Endothelial cell of umbilical vein (primary cell): ENCODE measurements around the gene PRR9. TPM values are rescaled to one million over a fixed set of nuclear protein-coding genes. Genes with fewer than 3 reads are reported as not detected.
"Not testable (repeated sequence)": the region's sequence is repeated elsewhere in the genome, so short reads cannot be mapped to it uniquely, and the experiment has no call there.

Experiments
- BruUV-seq: library from RNA; stranded (reverse); fragments of 400-500 nt; replicated peaks from 2 replicates; lab custom pipeline; 2021; lab: Mats Ljungman, UMichigan
- CTCF ChIA-PET: fragments of 300-600, 350-600 bp; sonication (Branson Sonifier 250); formaldehyde crosslinking; loops from one replicate; lab custom pipeline; 2021; ENCODE audit warnings: antibody characterized with exemption, inconsistent platforms; lab: Charles Lee
- POLR2A ChIA-PET: fragments of 300-600, 350-600 bp; sonication (Branson Sonifier 250); formaldehyde crosslinking; loops from one replicate; lab custom pipeline; 2021; ENCODE audit warnings: antibody characterized with exemption, inconsistent platforms; lab: Charles Lee
- DNase-seq: peaks from one replicate; pipeline ENCODE4 v3.0.0-alpha.2; 2011; ENCODE audit warnings: low read depth, low spot score
- FAIRE-seq: peaks from 2 replicates; lab custom pipeline; 2011; peaks lifted over from hg19 to GRCh38; lab: Jason Lieb, UNC
- H2AFZ ChIP-seq: 2 replicates; pipeline ENCODE4 v1.6.0; 2012; ENCODE audit warnings: low read depth, low read length, control low read depth, inconsistent platforms
- H3K27ac ChIP-seq: 2 replicates; pipeline ENCODE4 v1.5.1; 2011; ENCODE audit warnings: low read depth, mild to moderate bottlenecking, control low read depth, low read length, moderate library complexity; ENCODE audit not compliant: insufficient read depth
- H3K27me3 ChIP-seq, 2 experiments: 2 replicates each; pipeline versions ENCODE4 v1.6.0 to v1.6.1; 2011; ENCODE audit warnings: low read length in 2 of 2, mixed read lengths in 1 of 2; ENCODE audit not compliant: control insufficient read depth in 2 of 2, insufficient read depth in 2 of 2
- H3K36me3 ChIP-seq, 2 experiments: 2 replicates in 1 of 2; 3 replicates in 1 of 2; pipeline ENCODE4 v1.5.1; 2011; ENCODE audit warnings: low read length in 2 of 2, mild to moderate bottlenecking in 1 of 2, moderate library complexity in 1 of 2; ENCODE audit not compliant: control insufficient read depth in 2 of 2, insufficient read depth in 2 of 2; ENCODE audit errors: extremely low read depth in 1 of 2
- H3K4me1 ChIP-seq: 3 replicates; pipeline ENCODE4 v1.5.1; 2011; ENCODE audit warnings: mild to moderate bottlenecking, low read length; ENCODE audit not compliant: control insufficient read depth, insufficient read depth; ENCODE audit errors: extremely low read depth
- H3K4me2 ChIP-seq: 2 replicates; pipeline ENCODE4 v1.6.1; 2011; ENCODE audit warnings: low read length, control low read depth, mixed read lengths; ENCODE audit not compliant: insufficient read depth
- H3K4me3 ChIP-seq, 3 experiments: fragments of 200-600 bp in 1 of 3; sonication (generic), shearing (Covaris generic) in 1 of 3; replicated peaks in 1 of 3; 2 replicates each; pipeline ENCODE4 v1.5.1; 2011 to 2016; ENCODE audit warnings: control low read depth in 3 of 3, low read length in 3 of 3, mild to moderate bottlenecking in 2 of 3, inconsistent platforms in 1 of 3, low read depth in 1 of 3, moderate library complexity in 1 of 3; ENCODE audit not compliant: insufficient read depth in 1 of 3
- H3K79me2 ChIP-seq: 2 replicates; pipeline ENCODE4 v1.6.0; 2012; ENCODE audit warnings: low read length, inconsistent platforms; ENCODE audit not compliant: control insufficient read depth, insufficient read depth
- H3K9ac ChIP-seq: replicated peaks from 2 replicates; pipeline ENCODE3; 2011; ENCODE audit warnings: low read length, control low read depth; ENCODE audit not compliant: insufficient read depth; ENCODE audit errors: extremely low read depth
- H3K9me1 ChIP-seq: replicated peaks from 3 replicates; pipeline ENCODE4 v1.6.0; 2011; ENCODE audit warnings: mild to moderate bottlenecking, low read length; ENCODE audit not compliant: control insufficient read depth, insufficient read depth; ENCODE audit errors: extremely low read depth
- H3K9me3 ChIP-seq: replicated peaks from 2 replicates; pipeline ENCODE4 v1.5.1; 2012; ENCODE audit warnings: low read length, inconsistent platforms; ENCODE audit not compliant: control insufficient read depth, insufficient read depth
- H4K20me1 ChIP-seq: replicated peaks from 2 replicates; pipeline ENCODE3; 2011; ENCODE audit warnings: mild to moderate bottlenecking, low read length; ENCODE audit not compliant: control insufficient read depth, insufficient read depth; ENCODE audit errors: extremely low read depth
- CTCF ChIP-seq, 2 donors: IDR thresholded peaks; 1 replicate in 1 of 2; 2 replicates in 1 of 2; pipeline ENCODE4 v1.5.1; 2011; ENCODE audit warnings: low read length in 2 of 2, mild to moderate bottlenecking in 2 of 2, moderate library complexity in 2 of 2, control low read depth in 1 of 2, inconsistent platforms in 1 of 2, low read depth in 1 of 2; ENCODE audit not compliant: insufficient read depth in 1 of 2; ENCODE audit errors: extremely low read depth in 1 of 2
- EZH2 ChIP-seq: IDR thresholded peaks from 2 replicates; pipeline ENCODE4 v1.6.1; 2012; ENCODE audit warnings: borderline replicate concordance, low read depth, mild to moderate bottlenecking, moderate library complexity, low read length, inconsistent platforms; ENCODE audit not compliant: severe bottlenecking
- GATA2 ChIP-seq: IDR thresholded peaks from 2 replicates; pipeline ENCODE4 v1.7.0; 2011; ENCODE audit warnings: low read depth, mild to moderate bottlenecking, moderate library complexity, mixed read lengths, low read length; ENCODE audit not compliant: insufficient read length, insufficient read depth
- JUN ChIP-seq: IDR thresholded peaks from 2 replicates; pipeline ENCODE4 v1.6.1; 2011; ENCODE audit warnings: borderline replicate concordance, low read depth; ENCODE audit not compliant: insufficient read length, insufficient read depth
- MAX ChIP-seq: IDR thresholded peaks from 2 replicates; pipeline ENCODE4 v1.6.1; 2011; ENCODE audit not compliant: insufficient read depth, insufficient read length
- POLR2A ChIP-seq: IDR thresholded peaks from 2 replicates; pipeline ENCODE4 v1.6.1; 2012; ENCODE audit warnings: low read depth, mild to moderate bottlenecking, control low read depth, low read length
- POLR2AphosphoS5 ChIP-seq: IDR thresholded peaks from 2 replicates; pipeline ENCODE4 v1.6.1; 2012; ENCODE audit warnings: low read depth, mild to moderate bottlenecking, control low read depth, low read length, moderate library complexity; ENCODE audit not compliant: insufficient read depth
- dilution Hi-C: fragments of 300-500 bp; cut with MboI; formaldehyde crosslinking; loops from one replicate; pipeline ENCODE4 v1.15.0; 2019; ENCODE audit warnings: low sequenced_read_pairs; ENCODE audit not compliant: extremely low pct_ligation_motif_present
- intact Hi-C: fragments of 100-400 bp; cut with micrococcal nuclease; formaldehyde crosslinking; loops from one replicate; pipeline ENCODE4 v1.10.0; 2022
- polyA plus RNA-seq, 4 experiments: library from polyadenylated mRNA; depleted of rRNA in 3 of 4; stranded (reverse) in 3 of 4; unstranded in 1 of 4; fragments of >200 nt; gene quantifications; 2 replicates each; pipeline versions ENCODE4 v1.2.1 to v1.2.3, GENCODE V29; 2011 to 2012; ENCODE audit warnings: missing spikeins in 1 of 4
- total RNA-seq: library from RNA; stranded (reverse); gene quantifications from 2 replicates; pipeline ENCODE4 v1.2.3, GENCODE V29; 2021

PRR9 gene
- total and polyA plus RNA-seq, 2 donors (not counting 3 experiments of a cell fraction or from before 2014, with no cell fraction given): not detected

- H2AFZ ChIP-seq, H3K27ac ChIP-seq, H3K27me3 ChIP-seq, H3K36me3 ChIP-seq, BruUV-seq, H3K9me1 ChIP-seq, H3K4me1 ChIP-seq, H3K4me2 ChIP-seq, DNase-seq, H3K4me3 ChIP-seq, H4K20me1 ChIP-seq, POLR2A ChIA-PET, H3K79me2 ChIP-seq, intact Hi-C loops, H3K9ac ChIP-seq, dilution Hi-C loops, H3K9me3 ChIP-seq: not testable (repeated sequence)
- FAIRE-seq: peak; percentile 97
- peak; percentile 44 to 58 for TF ChIP-seq CTCF (IDR thresholded peaks at IDR 0.05; ENCODE audit: extremely low read depth in 1 of 2, insufficient read depth in 1 of 2, low read depth in 1 of 2, low read length in 2 of 2)
- CTCF ChIA-PET: interaction anchor here (0.9 to 4.3 kb wide), 7 partner anchors 9 to 577 kb away, joined by 3 to 26 read pairs (median 4); partner anchors contain the start of gene PRR9
These were observed 11.9 kb downstream of the PRR9 start for GRCh38 chr1:153229076-153229829.

- no peak for FAIRE-seq
- dilution Hi-C loops (no loop called here), intact Hi-C loops (no loop called here)
- Histone ChIP-seq H3K4me3 (no peak overlapping the region), H3K36me3 (no peaks in the 10 kb centered on the region), H3K4me1 (no peaks in the 10 kb centered on the region), H3K9me3 (no peaks in the 10 kb centered on the region), H3K79me2 (no peaks in the 10 kb centered on the region), H3K4me2 (no peak overlapping the region), H3K27ac (no peak overlapping the region), H3K9me1 (no peaks in the 10 kb centered on the region), H3K9ac (no peak overlapping the region), H3K27me3 (no peaks in the 10 kb centered on the region), H4K20me1 (no peaks in the 10 kb centered on the region), H2AFZ (no peak overlapping the region)
- ChIA-PET POLR2A (no interaction called here), CTCF (interaction anchor here (1.4 to 1.8 kb wide), 2 partner anchors 359 to 578 kb away, joined by 3 to 6 read pairs; no protein-coding TSS in a partner anchor)
- TF ChIP-seq EZH2 (no peak), GATA2 (no peak), POLR2AphosphoS5 (no peak), JUN (no peak), MAX (no peak), POLR2A (no peak)
- no peak for DNase-seq
- BruUV-seq: no TSS peak
These were observed 14.0 kb downstream of the PRR9 start for GRCh38 chr1:153231363-153231762.
